Tibial nerve (tissue), 4 donors: ENCODE measurements around the gene STAT4. TPM values are rescaled to one million over a fixed set of nuclear protein-coding genes. Genes with fewer than 3 reads are reported as not detected.

Source experiments
- DNase-seq, 2 donors: peaks; one replicate each; pipeline ENCODE4 v3.0.0-alpha.2; 2019; ENCODE audit warnings: low spot score in 2 of 2
- H3K27ac ChIP-seq, 4 donors: fragments of 200-600 bp; sonication (generic) in 3 of 4; one replicate each; pipeline ENCODE4 v1.5.1; 2017 to 2019; ENCODE audit warnings: mild to moderate bottlenecking in 1 of 4
- H3K27me3 ChIP-seq, 2 donors: fragments of 200-600 bp; sonication (generic) in 1 of 2; one replicate each; pipeline versions ENCODE4 v1.5.1 to v1.6.0; 2017 to 2019
- H3K36me3 ChIP-seq, 3 donors: fragments of 200-600 bp; sonication (generic); one replicate each; pipeline ENCODE4 v1.5.1; 2018 to 2019
- H3K4me1 ChIP-seq, 4 donors: fragments of 200-600 bp; sonication (generic) in 3 of 4; one replicate each; pipeline ENCODE4 v1.5.1; 2017 to 2019
- H3K4me3 ChIP-seq, 4 donors: fragments of 200-600 bp; sonication (generic) in 3 of 4; one replicate each; pipeline ENCODE4 v1.5.1; 2017 to 2019; ENCODE audit warnings: mild to moderate bottlenecking in 1 of 4, moderate library complexity in 1 of 4
- H3K9me3 ChIP-seq, 4 donors: fragments of 200-600 bp; sonication (generic) in 3 of 4; one replicate each; pipeline ENCODE4 v1.5.1; 2017 to 2019
- EP300 ChIP-seq, 2 donors: sonication (generic); formaldehyde crosslinking; IDR thresholded peaks; one replicate each; pipeline ENCODE4 v1.6.1; 2017; ENCODE audit warnings: antibody characterized with exemption in 2 of 2, mild to moderate bottlenecking in 1 of 2
- POLR2A ChIP-seq, 2 donors: fragments of 450-650 bp; IDR thresholded peaks; one replicate each; pipeline ENCODE4 v1.6.1; 2017; ENCODE audit warnings: antibody characterized with exemption in 2 of 2, mild to moderate bottlenecking in 2 of 2, moderate library complexity in 2 of 2
- WGBS, 2 donors: methylation state at CpG; one replicate each; pipeline ENCODE4 v1.1.5; 2018; 5-methylcytosine and 5-hydroxymethylcytosine counted together
- total RNA-seq, 4 donors: library from RNA; depleted of rRNA; stranded (reverse); fragments of >200 nt; gene quantifications; one replicate each; pipeline ENCODE4 v1.1.0, GENCODE V29; 2016
- TF ChIP-seq, protein P1 (sequence below), 5 experiments: fragments of 200-600 bp in 3 of 5; fragments of 450-650 bp in 2 of 5; sonication (generic) in 3 of 5; IDR thresholded peaks; one replicate each; pipeline ENCODE4 v1.5.1; 2016 to 2019; ENCODE audit warnings: antibody characterized with exemption in 5 of 5, mild to moderate bottlenecking in 3 of 5, moderate library complexity in 2 of 5

Gene STAT4
- total RNA-seq, 4 donors from 2014 or later: 0.39 to 4.2 (median 2.3) TPM; not detected in 1

DNA sequence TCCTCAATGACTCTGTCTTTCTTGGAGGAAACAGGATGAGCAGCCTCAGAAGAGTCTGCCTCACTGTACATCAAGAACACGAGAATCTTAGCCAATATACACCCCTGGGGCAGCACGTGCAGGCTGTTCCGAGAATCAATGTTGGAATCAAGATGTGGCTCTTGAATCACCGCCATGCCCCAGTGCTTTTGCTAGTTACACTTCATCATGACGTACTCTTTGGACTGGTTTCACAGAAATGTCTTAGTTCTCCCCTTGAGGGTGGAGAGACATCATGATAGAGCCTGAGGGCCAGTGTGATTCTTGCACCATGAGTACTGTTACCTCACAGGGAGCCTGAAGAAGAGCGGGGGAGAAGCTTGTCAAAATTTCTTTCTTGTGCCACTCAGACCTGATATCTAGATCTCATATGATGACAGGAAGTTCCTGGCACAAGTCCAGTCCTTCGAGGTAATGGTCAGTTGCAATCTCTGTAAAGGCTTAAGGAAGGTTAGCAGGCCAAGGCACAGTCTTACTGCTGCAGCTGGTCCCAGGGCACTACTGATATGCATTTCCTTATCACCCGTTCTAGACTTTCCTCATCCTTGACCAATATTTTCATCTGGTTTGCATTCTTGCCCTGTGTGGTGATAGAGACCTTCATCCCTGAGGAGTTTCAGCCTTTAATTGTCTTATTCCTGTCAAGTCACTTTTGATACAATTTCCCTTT, 28.2 kb upstream of the STAT4 start:
- Histone ChIP-seq H3K27me3 (no peaks in the 10 kb centered on the region), H3K4me1 (peaks cover 0 to 4% (median 0%) of the 10 kb centered on the region in 4 donors), H3K4me3 (no peak overlapping the region), H3K36me3 (no peaks in the 10 kb centered on the region), H3K9me3 (no peaks in the 10 kb centered on the region), H3K27ac (no peak overlapping the region)
- DNase-seq: peak; percentile 67 to 87
- 74 to 81% methylated on average over 8 of the region's 8 CpGs for WGBS, 2 donors
- TF ChIP-seq EP300 (IDR thresholded peaks at IDR 0.05) (peak; percentile 36 to 89), POLR2A (IDR thresholded peaks at IDR 0.05) (no peak)
- TF ChIP-seq, protein P1, sequence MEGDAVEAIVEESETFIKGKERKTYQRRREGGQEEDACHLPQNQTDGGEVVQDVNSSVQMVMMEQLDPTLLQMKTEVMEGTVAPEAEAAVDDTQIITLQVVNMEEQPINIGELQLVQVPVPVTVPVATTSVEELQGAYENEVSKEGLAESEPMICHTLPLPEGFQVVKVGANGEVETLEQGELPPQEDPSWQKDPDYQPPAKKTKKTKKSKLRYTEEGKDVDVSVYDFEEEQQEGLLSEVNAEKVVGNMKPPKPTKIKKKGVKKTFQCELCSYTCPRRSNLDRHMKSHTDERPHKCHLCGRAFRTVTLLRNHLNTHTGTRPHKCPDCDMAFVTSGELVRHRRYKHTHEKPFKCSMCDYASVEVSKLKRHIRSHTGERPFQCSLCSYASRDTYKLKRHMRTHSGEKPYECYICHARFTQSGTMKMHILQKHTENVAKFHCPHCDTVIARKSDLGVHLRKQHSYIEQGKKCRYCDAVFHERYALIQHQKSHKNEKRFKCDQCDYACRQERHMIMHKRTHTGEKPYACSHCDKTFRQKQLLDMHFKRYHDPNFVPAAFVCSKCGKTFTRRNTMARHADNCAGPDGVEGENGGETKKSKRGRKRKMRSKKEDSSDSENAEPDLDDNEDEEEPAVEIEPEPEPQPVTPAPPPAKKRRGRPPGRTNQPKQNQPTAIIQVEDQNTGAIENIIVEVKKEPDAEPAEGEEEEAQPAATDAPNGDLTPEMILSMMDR (IDR thresholded peaks at IDR 0.05): no peak

DNA sequence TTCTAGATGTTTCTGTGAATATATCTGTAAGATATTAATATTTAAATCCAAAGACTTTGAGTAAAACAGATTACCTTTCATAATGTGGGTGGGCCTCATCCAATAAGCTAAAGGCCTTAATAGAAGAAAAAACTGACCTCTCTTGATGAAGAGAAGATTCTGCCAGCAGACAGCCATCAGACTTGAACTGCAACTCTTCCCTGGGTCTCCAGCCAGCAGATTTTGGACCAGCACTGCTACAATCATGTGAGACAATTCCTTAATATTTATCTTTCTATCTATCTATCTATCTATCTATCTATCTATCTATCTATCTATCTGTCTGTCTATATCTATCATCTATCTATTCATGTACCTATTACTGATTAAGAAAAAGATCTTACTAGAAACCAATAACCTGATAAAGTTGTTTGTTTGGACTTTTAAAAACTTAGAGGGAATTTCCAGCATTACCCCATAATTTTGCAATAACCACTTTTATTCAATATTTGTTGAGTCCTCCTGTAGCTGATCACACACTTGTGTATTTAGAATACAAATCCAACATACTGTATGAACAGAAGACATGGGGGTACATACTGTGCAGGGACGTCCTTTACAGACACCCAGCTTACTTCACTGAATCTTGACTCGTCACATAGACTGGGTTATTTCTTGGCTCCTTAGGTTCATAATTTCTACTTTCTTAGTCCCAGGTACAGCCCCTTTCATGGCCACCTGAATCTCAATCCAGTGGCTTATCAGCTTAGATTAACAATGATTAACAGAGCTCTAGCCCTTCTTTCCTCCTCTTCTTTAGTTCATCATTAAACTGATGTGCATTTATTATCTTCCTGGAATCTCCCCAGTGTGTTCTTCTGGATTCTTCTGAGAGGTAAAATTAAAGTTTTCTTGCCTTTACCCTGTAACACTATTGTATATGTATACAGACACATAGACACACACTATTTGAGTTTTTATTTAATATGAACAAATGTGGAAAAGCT, 27.2 kb upstream of the STAT4 start:
- WGBS, 2 donors: 85 to 92% methylated on average over 2 of the region's 2 CpGs
- no peak for TF ChIP-seq EP300 (IDR thresholded peaks at IDR 0.05)
- TF ChIP-seq POLR2A (IDR thresholded peaks at IDR 0.05): no peak
- TF ChIP-seq, protein P1 (IDR thresholded peaks at IDR 0.05): no peak
- no peaks in the 10 kb centered on the region for H3K9me3 ChIP-seq
- no peaks in the 10 kb centered on the region for H3K27me3 ChIP-seq
- peaks cover 0 to 6% (median 0%) of the 10 kb centered on the region in 4 donors for H3K4me1 ChIP-seq
- no peak for DNase-seq
- H3K27ac ChIP-seq: no peak overlapping the region
- H3K36me3 ChIP-seq: no peaks in the 10 kb centered on the region
- no peak overlapping the region for H3K4me3 ChIP-seq

DNA sequence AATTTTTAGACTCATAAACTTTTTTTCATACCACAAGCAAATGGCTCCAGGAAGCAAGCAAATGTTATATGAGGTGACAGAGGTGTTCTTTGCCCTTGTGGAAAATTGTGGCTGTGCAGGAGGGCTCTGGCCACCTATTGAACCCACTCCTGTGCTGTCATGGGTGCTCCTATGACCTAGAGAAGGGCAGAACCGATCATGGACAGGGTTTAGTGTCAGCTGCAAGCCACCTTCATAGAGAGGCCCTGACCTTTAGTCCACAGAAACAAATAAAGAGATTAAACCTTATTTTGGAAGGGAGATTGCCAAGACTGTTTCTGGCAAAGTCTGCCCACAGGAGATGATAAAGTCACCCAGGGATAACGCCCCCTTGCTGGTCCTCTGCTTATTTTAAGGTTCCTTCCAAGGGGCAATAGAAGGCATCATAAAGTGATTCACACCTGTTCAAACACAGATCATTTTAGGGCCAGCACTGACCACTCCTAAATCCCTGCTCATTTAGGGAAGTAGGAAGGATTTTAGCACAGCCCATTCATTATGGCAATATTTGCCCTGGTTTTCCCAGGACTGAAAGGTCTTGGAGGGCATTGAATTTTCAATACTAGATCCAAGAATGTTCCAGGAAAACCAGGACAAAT, 26.1 kb upstream of the STAT4 start:
- H3K27ac ChIP-seq: no peak overlapping the region
- H3K4me3 ChIP-seq: no peak overlapping the region
- no peaks in the 10 kb centered on the region for H3K9me3 ChIP-seq
- 37 to 58% methylated on average over 2 of the region's 2 CpGs for WGBS, 2 donors
- DNase-seq: no peak
- TF ChIP-seq, protein P1 (IDR thresholded peaks at IDR 0.05): no peak
- no peak for TF ChIP-seq POLR2A (IDR thresholded peaks at IDR 0.05)
- no peaks in the 10 kb centered on the region for H3K27me3 ChIP-seq
- no peaks in the 10 kb centered on the region for H3K36me3 ChIP-seq
- peaks cover 0 to 17% (median 0%) of the 10 kb centered on the region in 4 donors for H3K4me1 ChIP-seq

DNA sequence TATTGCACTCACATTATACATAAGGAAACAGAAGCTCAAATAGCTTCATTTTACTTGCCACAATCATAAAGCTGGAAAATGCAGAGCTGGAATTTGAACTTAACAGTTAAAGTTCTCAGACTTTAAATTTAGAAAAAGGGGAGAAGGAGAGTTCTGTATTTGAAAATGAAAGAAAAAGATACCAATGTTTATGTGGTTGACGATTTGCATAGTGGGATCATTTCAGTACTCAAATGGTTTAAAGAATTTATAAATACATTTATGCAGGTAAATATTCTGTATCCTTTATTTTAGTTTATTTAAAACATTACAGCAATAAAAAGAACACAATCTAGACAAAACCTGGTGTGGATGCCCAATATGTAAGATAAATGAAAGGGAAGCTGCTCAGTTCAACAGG, 25.5 kb upstream of the STAT4 start:
- H3K9me3 ChIP-seq: no peaks in the 10 kb centered on the region
- H3K4me1 ChIP-seq: peaks cover 0 to 23% (median 5%) of the 10 kb centered on the region in 4 donors
- 62 to 66% methylated on average over 1 of the region's 1 CpG for WGBS, 2 donors
- H3K27ac ChIP-seq: no peak overlapping the region
- H3K27me3 ChIP-seq: no peaks in the 10 kb centered on the region
- H3K4me3 ChIP-seq: no peak overlapping the region
- DNase-seq: no peak
- no peaks in the 10 kb centered on the region for H3K36me3 ChIP-seq
- TF ChIP-seq, protein P1 (IDR thresholded peaks at IDR 0.05): no peak
- TF ChIP-seq EP300 (IDR thresholded peaks at IDR 0.05): no peak
- no peak for TF ChIP-seq POLR2A (IDR thresholded peaks at IDR 0.05)
